ENCODE measurements around the gene ANKRD24. TPM values are rescaled to one million over a fixed set of nuclear protein-coding genes. Genes with fewer than 3 reads are reported as not detected.

Gene ANKRD24
- total and polyA plus RNA-seq, 2 of the 13 experiments (the other 11 are each of a cell fraction or from before 2014, with no cell fraction given): 0.13 to 0.24 TPM

- TF ChIP-seq GZF1 (CRISPR knock-in tag; IDR thresholded peaks at IDR 0.05): no peak
- no peak for TF ChIP-seq TFDP2 (CRISPR knock-in tag; IDR thresholded peaks at IDR 0.05)
- TF ChIP-seq ZNF318 (CRISPR knock-in tag; IDR thresholded peaks at IDR 0.05): no peak
- no peak for TF ChIP-seq ZSCAN31 (CRISPR knock-in tag; IDR thresholded peaks at IDR 0.05; ENCODE audit: low read depth)
- TF ChIP-seq SOX13 (IDR thresholded peaks at IDR 0.05): no peak
- TF ChIP-seq SOX13 (CRISPR knock-in tag; conservative IDR thresholded peaks at IDR 0.05 in 1 of 2, IDR thresholded peaks at IDR 0.05 in 1 of 2): peak in 1 of 2 experiments; percentile 32; a peak in 1 of 4 replicates
- no peak for TF ChIP-seq KLF15 (CRISPR knock-in tag; IDR thresholded peaks at IDR 0.05; ENCODE audit: borderline replicate concordance)
- no peak for TF ChIP-seq MIER3 (CRISPR knock-in tag; IDR thresholded peaks at IDR 0.05; ENCODE audit: borderline replicate concordance)
- no peak for TF ChIP-seq JDP2 (CRISPR knock-in tag; IDR thresholded peaks at IDR 0.05; ENCODE audit: borderline replicate concordance)
- no peak for TF ChIP-seq ZNF142 (CRISPR knock-in tag; IDR thresholded peaks at IDR 0.05)
- no peak for TF ChIP-seq DDIT3 (CRISPR knock-in tag; IDR thresholded peaks at IDR 0.05)
- TF ChIP-seq SRF (IDR thresholded peaks at IDR 0.05; ENCODE audit: low read depth, low read length): no peak
- no peak for TF ChIP-seq FOSL1 (CRISPR knock-in tag; IDR thresholded peaks at IDR 0.05; ENCODE audit: borderline replicate concordance)
These were observed 51.8 kb downstream of the ANKRD24 start (continued) for GRCh38 chr19:4234142-4234861.
